K562 (cell line): ENCODE data around the gene CDC45. TPM values are rescaled to one million over a fixed set of nuclear protein-coding genes. Genes with fewer than 3 reads are reported as not detected.

ENCODE experiments used
- DIDO1 ChIP-seq: fragments of 450-650 bp; IDR thresholded peaks from 2 replicates; pipeline ENCODE4 v1.6.1; 2016; ENCODE audit warnings: low read depth, missing biosample characterization, missing genetic modification characterization
- ELK3 ChIP-seq: fragments of 450-650 bp; formaldehyde crosslinking; IDR thresholded peaks from 2 replicates; pipeline ENCODE4 v1.4.0; 2020; ENCODE audit warnings: mild to moderate bottlenecking
- HMGXB4 ChIP-seq: sonication (generic); formaldehyde crosslinking; IDR thresholded peaks from 2 replicates; pipeline ENCODE4 v1.8.1; 2023; ENCODE audit warnings: mild to moderate bottlenecking, missing genetic modification reagents
- KAT7 ChIP-seq: sonication (generic); formaldehyde crosslinking; IDR thresholded peaks from 2 replicates; pipeline ENCODE4 v1.8.0; 2022; ENCODE audit warnings: missing genetic modification reagents, mild to moderate bottlenecking, borderline replicate concordance
- NONO ChIP-seq, 2 experiments: fragments of 200-400 bp in 1 of 2; fragments of 450-650 bp in 1 of 2; formaldehyde crosslinking in 1 of 2; IDR thresholded peaks; 2 replicates each; pipeline ENCODE4 v1.6.1; 2017; ENCODE audit warnings: low read depth in 2 of 2, mild to moderate bottlenecking in 2 of 2, moderate library complexity in 2 of 2, low read length in 1 of 2
- OTX1 ChIP-seq: fragments of 450-650 bp; formaldehyde crosslinking; IDR thresholded peaks from 2 replicates; pipeline ENCODE4 v1.4.0; 2022; ENCODE audit warnings: mild to moderate bottlenecking
- PHTF2 ChIP-seq: fragments of 250-450 bp; sonication (Bioruptor Pico); IDR thresholded peaks from 2 replicates; pipeline ENCODE4 v1.5.0; 2021; ENCODE audit warnings: mild to moderate bottlenecking
- RBM34 ChIP-seq: fragments of 200-400 bp; formaldehyde crosslinking; IDR thresholded peaks from 2 replicates; pipeline ENCODE4 v1.6.1; 2018; ENCODE audit warnings: low read length, borderline replicate concordance; ENCODE audit not compliant: insufficient read depth
- SPI1 ChIP-seq: IDR thresholded peaks from 2 replicates; pipeline ENCODE4 v1.6.1; 2011; ENCODE audit warnings: low read depth, low read length, control low read depth, borderline replicate concordance
- SRF ChIP-seq, 2 experiments: fragments of 250-450, 450-650 bp in 1 of 2; sonication (Bioruptor Pico) in 1 of 2; sonication (generic) in 1 of 2; formaldehyde crosslinking; IDR thresholded peaks; 2 replicates each; pipeline versions ENCODE4 v1.5.0 to v1.5.1; 2020 to 2022; ENCODE audit warnings: mild to moderate bottlenecking in 1 of 2, missing genetic modification reagents in 1 of 2
- TBL1XR1 ChIP-seq, 2 experiments: IDR thresholded peaks; 2 replicates each; pipeline ENCODE4 v1.6.1; 2012; ENCODE audit warnings: improper control_type of control experiment in 2 of 2, low read length in 2 of 2, mild to moderate bottlenecking in 1 of 2
- TCFL5 ChIP-seq: fragments of 250-450 bp; sonication (Bioruptor Pico); conservative IDR thresholded peaks from 2 replicates; pipeline ENCODE4 v1.6.1; 2021; ENCODE audit warnings: mild to moderate bottlenecking, moderate library complexity, matching md5 sums
- TFE3 ChIP-seq: fragments of 450-650 bp; formaldehyde crosslinking; IDR thresholded peaks from 2 replicates; pipeline ENCODE4 v1.4.0; 2020; ENCODE audit warnings: mild to moderate bottlenecking, mixed read lengths
- THAP12 ChIP-seq: fragments of 250-450 bp; sonication (Bioruptor Pico); IDR thresholded peaks from 2 replicates; pipeline ENCODE4 v1.9.0; 2021; ENCODE audit warnings: mild to moderate bottlenecking, inconsistent platforms
- ZNF174 ChIP-seq: fragments of 250-450 bp; sonication (Bioruptor Pico); IDR thresholded peaks from 2 replicates; pipeline ENCODE4 v1.4.0; 2020; ENCODE audit warnings: mild to moderate bottlenecking
- ZNF75A ChIP-seq: fragments of 450-650 bp; formaldehyde crosslinking; IDR thresholded peaks from 2 replicates; pipeline ENCODE4 v1.4.0; 2020; ENCODE audit warnings: mild to moderate bottlenecking
- polyA plus RNA-seq, 8 experiments: library from polyadenylated mRNA; depleted of rRNA in 4 of 8; stranded (reverse) in 5 of 8; unstranded in 3 of 8; fragments of >200 nt; fragmentation: Nextera tagmentation in 2 of 8; fragmentation: Illumina TruSeq in 1 of 8; extraction: Ambion mirVana in 2 of 8; extraction: Trizol in 1 of 8; gene quantifications; 2 replicates each; pipeline versions ENCODE4 v1.2.1 to v1.2.3, GENCODE V29; 2011 to 2014; ENCODE audit warnings: inconsistent platforms in 1 of 8, missing spikeins in 1 of 8
- total RNA-seq, 7 experiments: library from RNA; depleted of rRNA in 6 of 7; stranded (reverse); fragments of >200 nt in 6 of 7; fragmentation: Illumina TruSeq in 2 of 7; extraction: Trizol in 2 of 7; gene quantifications; 2 replicates each; pipeline versions ENCODE4 v1.2.1 to v1.2.3, GENCODE V29; 2011 to 2021; ENCODE audit warnings: low replicate concordance in 1 of 7

The CDC45 gene
- total and polyA plus RNA-seq, 9 of the 15 experiments (the other 6 are each of a cell fraction or from before 2014, with no cell fraction given), result 251 to 580 (median 410) TPM

- TF ChIP-seq TBL1XR1 (IDR thresholded peaks at IDR 0.05; ENCODE audit: low read length in 2 of 2) (peak; percentile 97), OTX1 (CRISPR knock-in tag) (peak; percentile 98), RBM34 (peak; percentile 100), THAP12 (CRISPR knock-in tag) (peak; percentile 99), ZNF174 (CRISPR knock-in tag) (peak; percentile 96; the same call in 1 of the 2 replicates), HMGXB4 (peak; percentile 100), PHTF2 (CRISPR knock-in tag) (peak; percentile 92), TCFL5 (CRISPR knock-in tag) (0 out of 2 replicates have a peak, but pooled peaks have one; percentile 65), NONO (IDR thresholded peaks at IDR 0.05; ENCODE audit: low read depth in 2 of 2, low read length in 1 of 2) (peak in 1 of 2 experiments; percentile 96; a peak in 2 of 4 replicates), ELK3 (CRISPR knock-in tag) (peak; percentile 82; the same call in 1 of the 2 replicates), SRF (CRISPR knock-in tag; IDR thresholded peaks at IDR 0.05) (peak; percentile 64 to 90; a peak in 2 of 4 replicates), ZNF75A (CRISPR knock-in tag) (peak; percentile 74; the same call in 1 of the 2 replicates), KAT7 (CRISPR knock-in tag) (no peak), TFE3 (CRISPR knock-in tag) (peak; percentile 75), SPI1 (peak; percentile 38; the same call in 1 of the 2 replicates), DIDO1 (peak; percentile 99)
Measured at GRCh38 chr22:19432133-19432851, 47.4 kb upstream of the CDC45 start, which contains the start of gene MRPL40 (continued).
